CD14-positive monocyte (primary cell): Measurements from ENCODE around the gene PIH1D2. TPM values are rescaled to one million over a fixed set of nuclear protein-coding genes. Genes with fewer than 3 reads are reported as not detected.

Source experiments
- DNase-seq, 3 donors: peaks; one replicate each; pipeline ENCODE4 v3.0.0-alpha.2; 2011 to 2022
- H2AFZ ChIP-seq: 2 replicates; pipeline ENCODE4 v1.6.0; 2012; ENCODE audit warnings: mild to moderate bottlenecking, low read depth, low read length, inconsistent platforms; ENCODE audit not compliant: insufficient read depth, poor library complexity, severe bottlenecking
- H3K27ac ChIP-seq, 2 donors: 1 replicate in 1 of 2; 2 replicates in 1 of 2; pipeline ENCODE4 v1.5.1; 2012 to 2013; ENCODE audit warnings: low read length in 2 of 2, control low read depth in 1 of 2, inconsistent platforms in 1 of 2, low read depth in 1 of 2, mild to moderate bottlenecking in 1 of 2
- H3K27me3 ChIP-seq, 2 donors: one replicate each; pipeline versions ENCODE4 v1.6.0 to v1.6.1; 2011 to 2013; ENCODE audit warnings: low read length in 2 of 2; ENCODE audit not compliant: control insufficient read depth in 2 of 2, insufficient read depth in 2 of 2
- H3K36me3 ChIP-seq, 2 donors: replicated peaks in 1 of 2; 1 replicate in 1 of 2; 2 replicates in 1 of 2; pipeline versions ENCODE4 v1.5.1 to v1.6.1; 2012 to 2013; ENCODE audit warnings: low read length in 2 of 2, control low read depth in 1 of 2, inconsistent platforms in 1 of 2, mild to moderate bottlenecking in 1 of 2; ENCODE audit not compliant: insufficient read depth in 2 of 2, control insufficient read depth in 1 of 2
- H3K4me1 ChIP-seq, 2 donors: 1 replicate in 1 of 2; 2 replicates in 1 of 2; pipeline versions ENCODE4 v1.5.1 to v1.6.1; 2012 to 2013; ENCODE audit warnings: low read length in 2 of 2, control low read depth in 1 of 2, inconsistent platforms in 1 of 2, mild to moderate bottlenecking in 1 of 2, moderate library complexity in 1 of 2; ENCODE audit not compliant: insufficient read depth in 2 of 2, control insufficient read depth in 1 of 2
- H3K4me2 ChIP-seq: replicated peaks from 2 replicates; pipeline ENCODE3; 2012; ENCODE audit warnings: low read length, moderate library complexity, mild to moderate bottlenecking; ENCODE audit not compliant: poor library complexity, severe bottlenecking; ENCODE audit errors: extremely low read depth
- H3K4me3 ChIP-seq, 3 experiments: fragments of 200-600 bp in 1 of 3; sonication (generic) in 1 of 3; replicated peaks in 1 of 3; 1 replicate in 2 of 3; 2 replicates in 1 of 3; pipeline ENCODE4 v1.5.1; 2011 to 2013; ENCODE audit warnings: low read length in 3 of 3, mild to moderate bottlenecking in 3 of 3, control low read depth in 2 of 3, low read depth in 2 of 3, inconsistent platforms in 1 of 3, moderate library complexity in 1 of 3
- H3K79me2 ChIP-seq: 2 replicates; pipeline ENCODE4 v1.6.0; 2012; ENCODE audit warnings: mild to moderate bottlenecking, control low read depth, inconsistent platforms, low read length, moderate library complexity; ENCODE audit not compliant: insufficient read depth
- H3K9ac ChIP-seq: 2 replicates; pipeline ENCODE4 v1.6.0; 2017; ENCODE audit warnings: low read length, mild to moderate bottlenecking; ENCODE audit not compliant: insufficient read depth, poor library complexity, severe bottlenecking
- H3K9me3 ChIP-seq, 2 donors: replicated peaks in 1 of 2; 1 replicate in 1 of 2; 2 replicates in 1 of 2; pipeline versions ENCODE4 v1.5.1 to v1.6.1; 2012 to 2013; ENCODE audit warnings: low read length in 2 of 2, control low read depth in 1 of 2; ENCODE audit not compliant: control insufficient read depth in 1 of 2, insufficient read depth in 1 of 2
- H4K20me1 ChIP-seq: 2 replicates; pipeline ENCODE4 v1.6.0; 2012; ENCODE audit warnings: mild to moderate bottlenecking, low read length, control low read depth, moderate library complexity; ENCODE audit not compliant: insufficient read depth
- H3K27ac Mint-ChIP-seq, 7 donors: one replicate each; pipeline ENCODE4 v1.8.0; 2020; ENCODE audit warnings: mild to moderate bottlenecking in 7 of 7, mixed read lengths in 7 of 7, moderate library complexity in 6 of 7, inconsistent platforms in 2 of 7
- H3K27me3 Mint-ChIP-seq, 3 donors: one replicate each; pipeline ENCODE4 v1.8.0; 2021 to 2022; ENCODE audit warnings: low read depth in 3 of 3, mild to moderate bottlenecking in 3 of 3, mixed read lengths in 3 of 3, moderate library complexity in 3 of 3, inconsistent platforms in 1 of 3
- H3K36me3 Mint-ChIP-seq, 2 donors: one replicate each; pipeline ENCODE4 v1.8.0; 2020; ENCODE audit warnings: mixed read lengths in 2 of 2, inconsistent platforms in 1 of 2, mild to moderate bottlenecking in 1 of 2
- H3K4me1 Mint-ChIP-seq: one replicate; pipeline ENCODE4 v1.8.0; 2020; ENCODE audit warnings: mild to moderate bottlenecking, mixed read lengths
- H3K4me3 Mint-ChIP-seq, 2 donors: one replicate each; pipeline ENCODE4 v1.8.0; 2020; ENCODE audit warnings: mild to moderate bottlenecking in 2 of 2, mixed read lengths in 2 of 2, moderate library complexity in 1 of 2
- H3K9me3 Mint-ChIP-seq, 7 donors: one replicate each; pipeline ENCODE4 v1.8.0; 2020 to 2022; ENCODE audit warnings: mixed read lengths in 7 of 7, mild to moderate bottlenecking in 6 of 7, moderate library complexity in 6 of 7, inconsistent platforms in 2 of 7
- WGBS: methylation state at CpG from one replicate; pipeline ENCODE4 v1.1.5; 2013; ENCODE audit warnings: missing lambda C conversion rate; ENCODE audit not compliant: insufficient coverage; 5-methylcytosine and 5-hydroxymethylcytosine counted together
- intact Hi-C, 2 donors: fragments of 100-400 bp; cut with micrococcal nuclease; formaldehyde crosslinking; loops; one replicate each; pipeline versions ENCODE4 v1.15.0 to v1.15.1; 2023
- polyA plus RNA-seq, 3 donors: library from polyadenylated mRNA; depleted of rRNA in 1 of 3; unstranded in 2 of 3; stranded (reverse) in 1 of 3; fragments of 300-500 nt in 2 of 3; fragments of >200 nt in 1 of 3; fragmentation: Illumina TruSeq in 2 of 3; gene quantifications; 1 replicate in 2 of 3; 2 replicates in 1 of 3; pipeline ENCODE4 v1.2.3, GENCODE V29; 2012 to 2021
- TF ChIP-seq, protein P1 (sequence below): fragments of 200-600 bp; IDR thresholded peaks from one replicate; pipeline ENCODE4 v1.8.0; 2022; ENCODE audit warnings: antibody characterized with exemption, mild to moderate bottlenecking

Gene PIH1D2
- polyA plus RNA-seq, 3 donors = not detected

GRCh38 chr11:112057170-112057569, 16.6 kb downstream of the PIH1D2 start:
- Histone ChIP-seq H3K4me2 (no peak overlapping the region), H3K9ac (no peak overlapping the region), H3K27ac (no peak overlapping the region), H2AFZ (no peak overlapping the region), H3K4me3 (no peak overlapping the region), H3K79me2 (no peaks in the 10 kb centered on the region), H3K36me3 (peaks cover 47 to 88% of the 10 kb centered on the region in 2 donors), H3K9me3 (no peaks in the 10 kb centered on the region), H4K20me1 (no peaks in the 10 kb centered on the region), H3K27me3 (no peaks in the 10 kb centered on the region), H3K4me1 (no peaks in the 10 kb centered on the region)
- Mint-ChIP-seq H3K27ac (no peak overlapping the region), H3K9me3 (peaks cover 0 to 4% (median 0%) of the 10 kb centered on the region in 7 donors), H3K27me3 (no peaks in the 10 kb centered on the region), H3K36me3 (peaks cover 64 to 80% of the 10 kb centered on the region in 2 donors), H3K4me1 (no peaks in the 10 kb centered on the region), H3K4me3 (no peak overlapping the region)
- DNase-seq = no peak
- TF ChIP-seq, protein P1, sequence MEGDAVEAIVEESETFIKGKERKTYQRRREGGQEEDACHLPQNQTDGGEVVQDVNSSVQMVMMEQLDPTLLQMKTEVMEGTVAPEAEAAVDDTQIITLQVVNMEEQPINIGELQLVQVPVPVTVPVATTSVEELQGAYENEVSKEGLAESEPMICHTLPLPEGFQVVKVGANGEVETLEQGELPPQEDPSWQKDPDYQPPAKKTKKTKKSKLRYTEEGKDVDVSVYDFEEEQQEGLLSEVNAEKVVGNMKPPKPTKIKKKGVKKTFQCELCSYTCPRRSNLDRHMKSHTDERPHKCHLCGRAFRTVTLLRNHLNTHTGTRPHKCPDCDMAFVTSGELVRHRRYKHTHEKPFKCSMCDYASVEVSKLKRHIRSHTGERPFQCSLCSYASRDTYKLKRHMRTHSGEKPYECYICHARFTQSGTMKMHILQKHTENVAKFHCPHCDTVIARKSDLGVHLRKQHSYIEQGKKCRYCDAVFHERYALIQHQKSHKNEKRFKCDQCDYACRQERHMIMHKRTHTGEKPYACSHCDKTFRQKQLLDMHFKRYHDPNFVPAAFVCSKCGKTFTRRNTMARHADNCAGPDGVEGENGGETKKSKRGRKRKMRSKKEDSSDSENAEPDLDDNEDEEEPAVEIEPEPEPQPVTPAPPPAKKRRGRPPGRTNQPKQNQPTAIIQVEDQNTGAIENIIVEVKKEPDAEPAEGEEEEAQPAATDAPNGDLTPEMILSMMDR = no peak
- intact Hi-C loops = no loop called here
- 100% methylated on average over 2 of the region's 4 CpGs for WGBS

- Mint-ChIP-seq H3K4me1 (peaks cover 22% of the 10 kb centered on the region), H3K27ac (no peak overlapping the region), H3K9me3 (peaks cover 0 to 4% (median 0%) of the 10 kb centered on the region in 7 donors), H3K4me3 (no peak overlapping the region), H3K27me3 (peaks cover 0 to 2% (median 0%) of the 10 kb centered on the region in 3 donors), H3K36me3 (peaks cover 56 to 76% of the 10 kb centered on the region in 2 donors)
- H3K4me3 ChIP-seq = no peak overlapping the region
- H3K4me1 ChIP-seq = peaks cover 9 to 12% of the 10 kb centered on the region in 2 donors
- no peaks in the 10 kb centered on the region for H3K9me3 ChIP-seq
- no peaks in the 10 kb centered on the region for H3K79me2 ChIP-seq
- WGBS = no CpG with 5 or more reads among the region's 3 CpGs
- TF ChIP-seq, protein P1 = no peak
- H3K9ac ChIP-seq = no peak overlapping the region
- intact Hi-C loops = no loop called here
- no peak overlapping the region for H2AFZ ChIP-seq
- DNase-seq = no peak
- H4K20me1 ChIP-seq = no peaks in the 10 kb centered on the region
- no peak overlapping the region for H3K4me2 ChIP-seq
- H3K27ac ChIP-seq = no peak overlapping the region
- no peaks in the 10 kb centered on the region for H3K27me3 ChIP-seq
- H3K36me3 ChIP-seq = peaks cover 40 to 56% of the 10 kb centered on the region in 2 donors
Measured at GRCh38 chr11:112051768-112052167, 22.0 kb downstream of the PIH1D2 start.
